GM10266 (cell line): ENCODE results near the gene NNT.
"Not testable (repeated sequence)": the region's sequence is repeated elsewhere in the genome, so short reads cannot be mapped to it uniquely, and the experiment has no call there.

Experiments used
- DNase-seq: peaks from one replicate; pipeline ENCODE4 v3.0.0; 2012; ENCODE audit errors: extremely low spot score
- TF ChIP-seq, protein P1 (sequence below): IDR thresholded peaks from 2 replicates; pipeline ENCODE4 v1.5.1; 2012; ENCODE audit warnings: mild to moderate bottlenecking, low read depth; ENCODE audit not compliant: control insufficient read depth, insufficient read depth; ENCODE audit errors: missing control alignments

NNT gene

DNA sequence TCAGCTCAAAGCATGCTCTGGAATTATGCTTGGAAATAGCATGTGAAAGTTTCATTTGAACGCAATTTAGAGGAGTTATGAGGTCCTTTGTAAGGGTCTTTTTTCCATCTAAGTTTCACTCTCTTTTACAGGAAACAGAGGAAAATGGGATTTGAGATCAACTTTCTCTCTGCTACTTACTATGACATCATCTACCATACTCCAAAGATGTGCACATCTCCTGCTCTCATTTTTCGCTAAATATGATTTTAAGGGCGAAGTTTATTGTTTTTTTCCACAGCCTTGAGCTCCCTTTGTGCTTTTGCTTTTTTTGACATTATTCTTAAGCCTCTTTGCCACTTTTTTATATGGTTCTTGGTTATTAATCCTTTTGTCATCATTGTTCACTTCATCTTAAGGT is 125.6 kb downstream of the NNT start:
- no peak for DNase-seq
- TF ChIP-seq, protein P1, sequence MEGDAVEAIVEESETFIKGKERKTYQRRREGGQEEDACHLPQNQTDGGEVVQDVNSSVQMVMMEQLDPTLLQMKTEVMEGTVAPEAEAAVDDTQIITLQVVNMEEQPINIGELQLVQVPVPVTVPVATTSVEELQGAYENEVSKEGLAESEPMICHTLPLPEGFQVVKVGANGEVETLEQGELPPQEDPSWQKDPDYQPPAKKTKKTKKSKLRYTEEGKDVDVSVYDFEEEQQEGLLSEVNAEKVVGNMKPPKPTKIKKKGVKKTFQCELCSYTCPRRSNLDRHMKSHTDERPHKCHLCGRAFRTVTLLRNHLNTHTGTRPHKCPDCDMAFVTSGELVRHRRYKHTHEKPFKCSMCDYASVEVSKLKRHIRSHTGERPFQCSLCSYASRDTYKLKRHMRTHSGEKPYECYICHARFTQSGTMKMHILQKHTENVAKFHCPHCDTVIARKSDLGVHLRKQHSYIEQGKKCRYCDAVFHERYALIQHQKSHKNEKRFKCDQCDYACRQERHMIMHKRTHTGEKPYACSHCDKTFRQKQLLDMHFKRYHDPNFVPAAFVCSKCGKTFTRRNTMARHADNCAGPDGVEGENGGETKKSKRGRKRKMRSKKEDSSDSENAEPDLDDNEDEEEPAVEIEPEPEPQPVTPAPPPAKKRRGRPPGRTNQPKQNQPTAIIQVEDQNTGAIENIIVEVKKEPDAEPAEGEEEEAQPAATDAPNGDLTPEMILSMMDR = no peak

DNA sequence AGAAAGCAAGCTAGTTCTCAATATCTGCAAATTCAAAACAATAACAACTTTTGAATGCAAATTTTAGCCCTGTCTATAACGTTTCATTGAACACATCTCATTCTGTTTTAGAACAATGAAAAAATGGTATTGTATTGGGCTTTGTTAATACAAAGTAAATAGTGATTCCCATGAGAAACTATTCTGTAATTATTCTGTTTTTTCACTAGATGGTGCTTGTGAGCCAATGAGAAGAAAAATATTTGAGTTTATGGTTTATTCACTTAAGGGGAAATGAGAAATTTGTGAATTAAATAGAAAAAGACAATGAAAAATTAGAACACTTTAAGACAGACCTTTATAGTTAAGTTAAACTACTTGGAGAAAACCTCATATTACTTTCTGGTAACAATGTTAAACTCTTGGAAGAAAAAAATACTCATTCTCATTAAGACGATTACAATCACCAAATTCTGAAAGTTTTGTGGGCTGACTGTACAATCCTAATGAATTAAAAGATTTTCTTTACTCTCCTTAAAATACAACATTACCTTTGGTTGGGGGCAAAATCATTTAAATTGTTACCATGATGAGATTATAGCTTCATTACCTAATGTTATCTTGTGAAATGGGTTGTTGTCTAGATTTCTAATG is 127.0 kb downstream of the NNT start:
- TF ChIP-seq, protein P1 = peak; percentile 49
- no peak for DNase-seq

DNA sequence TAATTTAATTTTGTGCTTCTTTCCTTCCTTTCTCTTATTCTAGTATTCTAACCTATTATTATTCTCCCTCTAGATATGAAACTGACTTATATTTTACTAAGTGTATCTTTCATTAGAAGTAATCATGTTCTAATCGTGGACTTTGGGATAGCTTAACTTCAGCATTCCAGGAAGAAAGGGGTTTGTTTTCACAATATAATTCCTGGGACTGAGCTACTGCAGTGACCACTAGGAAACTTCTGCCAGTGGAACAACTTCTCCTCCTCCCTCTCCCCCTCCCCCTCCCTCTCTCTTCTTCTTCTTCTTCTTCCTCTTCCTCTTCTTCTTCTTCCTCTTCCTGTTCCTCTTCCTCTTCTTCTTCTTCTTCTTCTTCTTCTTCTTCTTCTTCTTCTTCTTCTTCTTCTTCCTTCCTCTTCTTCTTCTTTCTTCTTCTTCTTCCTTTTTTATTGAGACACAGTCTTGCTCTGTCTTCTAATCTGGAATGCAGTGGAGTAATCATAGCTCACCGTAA is 127.9 kb downstream of the NNT start:
- TF ChIP-seq, protein P1 = no peak
- no peak for DNase-seq

DNA sequence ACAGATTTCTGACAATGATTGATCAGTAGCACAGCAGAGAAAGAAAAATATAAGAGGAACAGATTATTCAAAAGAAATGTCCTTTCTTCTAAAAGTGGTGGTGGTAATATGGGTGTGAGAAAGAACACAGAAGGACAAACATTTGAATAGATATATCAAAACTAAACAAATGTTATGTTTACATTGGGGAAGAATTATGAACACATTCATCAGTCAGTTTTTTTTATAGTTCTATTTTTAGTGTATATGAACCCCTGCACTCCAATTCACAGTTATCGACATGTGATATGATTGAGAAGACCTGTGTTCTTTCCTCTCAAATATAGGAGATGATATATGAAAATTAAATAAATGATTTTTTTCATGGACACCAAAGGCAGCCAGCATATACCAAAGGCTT is 128.6 kb downstream of the NNT start:
- DNase-seq = no peak
- TF ChIP-seq, protein P1 = no peak

DNA sequence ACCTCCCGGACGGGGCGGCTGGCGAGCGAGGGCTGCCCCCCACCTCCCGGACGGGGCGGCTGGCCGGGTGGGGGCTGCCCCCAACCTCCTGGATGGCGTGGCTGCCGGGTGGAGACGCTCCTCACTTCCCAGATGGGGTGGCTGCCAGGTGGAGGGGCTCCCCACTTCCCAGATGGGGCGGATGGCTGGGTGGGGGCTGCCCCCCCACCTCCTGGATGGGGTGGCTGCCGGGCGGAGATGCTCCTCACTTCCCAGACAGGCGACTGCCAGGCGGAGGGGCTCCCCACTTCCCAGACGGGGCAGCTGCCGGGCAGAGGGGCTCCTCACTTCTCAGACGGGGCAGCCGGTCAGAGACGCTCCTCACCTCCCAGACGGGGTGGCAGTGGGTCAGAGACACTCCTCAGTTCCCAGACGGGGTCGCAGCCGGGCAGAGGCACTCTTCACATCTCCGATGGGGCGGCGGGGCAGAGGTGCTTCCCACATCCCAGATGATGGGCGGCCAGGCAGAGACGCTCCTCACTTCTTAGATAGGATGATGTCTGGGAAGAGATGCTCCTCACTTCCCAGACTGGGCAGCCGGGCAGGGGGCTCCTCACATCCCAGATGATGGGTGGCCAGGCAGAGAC is 143.1 kb downstream of the NNT start:
- DNase-seq = not testable (repeated sequence)

DNA sequence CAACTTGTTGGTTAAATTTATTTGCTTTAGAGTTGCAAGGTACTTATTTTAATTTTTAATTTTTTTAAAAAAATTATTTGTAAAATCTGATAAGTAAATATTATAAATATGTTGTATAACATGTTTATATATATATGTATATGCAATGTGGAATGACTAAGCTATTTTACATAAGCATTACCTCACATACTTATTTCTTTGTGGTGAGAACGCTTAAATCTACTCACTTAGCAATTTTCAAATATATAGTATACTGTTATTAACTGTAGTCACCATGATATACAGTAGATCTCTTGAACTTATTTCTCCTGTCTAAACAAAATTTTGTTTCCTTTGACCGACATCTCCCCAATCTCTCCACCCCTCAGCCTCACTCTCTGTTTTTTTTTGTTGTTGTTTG is 147.8 kb downstream of the NNT start:
- no peak for DNase-seq

DNA sequence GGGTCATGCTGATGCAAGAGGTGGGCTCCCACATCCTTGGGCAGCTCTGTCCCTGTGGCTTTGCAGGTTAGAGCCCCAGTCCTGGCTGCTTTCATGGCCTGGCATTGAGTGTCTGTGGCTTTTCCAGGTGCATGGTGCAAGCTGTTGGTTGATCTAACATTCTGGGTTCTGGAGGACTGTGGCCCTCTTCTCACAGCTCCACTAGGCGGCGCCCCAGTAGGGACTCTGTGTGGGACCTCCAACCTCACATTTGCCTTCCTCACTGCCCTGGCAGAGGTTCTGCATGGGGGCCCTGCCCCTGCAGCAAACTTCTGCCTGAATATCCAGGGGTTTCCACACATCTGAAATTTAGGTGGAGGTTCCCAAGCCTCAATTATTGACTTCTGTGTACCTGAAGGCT is 150.1 kb downstream of the NNT start:
- no peak for DNase-seq
- TF ChIP-seq, protein P1 = no peak

More for the DNA sequence above, 147.8 kb downstream of the NNT start:
- TF ChIP-seq, protein P1 = no peak
